GM12801 (cell line): ENCODE results near the gene NR2E1.

Source experiments
- CTCF ChIP-seq: IDR thresholded peaks from one replicate; pipeline ENCODE4 v1.5.1; 2011; ENCODE audit warnings: control low read depth; ENCODE audit not compliant: insufficient read length; ENCODE audit errors: extremely low read depth

The NR2E1 gene

GRCh38 chr6:108235127-108235526, 69.3 kb downstream of the NR2E1 start:
- no peak for TF ChIP-seq CTCF

- no peak for TF ChIP-seq CTCF
Measured at GRCh38 chr6:108236791-108237190, 71.0 kb downstream of the NR2E1 start.

- no peak for TF ChIP-seq CTCF
Measured at GRCh38 chr6:108238322-108238721, 72.5 kb downstream of the NR2E1 start.
